Stimulated activated CD8-positive, alpha-beta memory T cell treated with anti-CD3 and anti-CD28 coated beads, Interleukin-15, amount 100 ng/mL, for 4 hours (primary cell): ENCODE results near the gene AP3B1.
"Not testable (repeated sequence)": the region's sequence is repeated elsewhere in the genome, so short reads cannot be mapped to it uniquely, and the experiment has no call there.

Source experiments
- DNase-seq, 2 donors: peaks; one replicate each; pipeline ENCODE4 v3.0.0-alpha.2; 2020; ENCODE audit warnings: low read depth in 2 of 2

AP3B1 gene

GRCh38 chr5:78070691-78071090, 223.8 kb downstream of the AP3B1 start:
- DNase-seq = not testable (repeated sequence)

GRCh38 chr5:78067581-78067980, 226.9 kb downstream of the AP3B1 start:
- DNase-seq = not testable (repeated sequence)

- not testable (repeated sequence) for DNase-seq
These were observed 227.8 kb downstream of the AP3B1 start for GRCh38 chr5:78066722-78067121.

- no peak for DNase-seq
These were observed 228.8 kb downstream of the AP3B1 start for GRCh38 chr5:78065663-78066062.

GRCh38 chr5:78064941-78065472, 229.5 kb downstream of the AP3B1 start:
- no peak for DNase-seq

- DNase-seq = no peak
These were observed 231.0 kb downstream of the AP3B1 start for GRCh38 chr5:78063495-78063894.

- no peak for DNase-seq
These were observed 231.9 kb downstream of the AP3B1 start for GRCh38 chr5:78062645-78063044.

GRCh38 chr5:78060421-78060820, 234.1 kb downstream of the AP3B1 start:
- DNase-seq = no peak

- no peak for DNase-seq
These were observed 235.9 kb downstream of the AP3B1 start for GRCh38 chr5:78058625-78059024.

- DNase-seq = no peak
These were observed 237.5 kb downstream of the AP3B1 start for GRCh38 chr5:78056901-78057514.

- no peak for DNase-seq
These were observed 238.4 kb downstream of the AP3B1 start for GRCh38 chr5:78056053-78056452.

GRCh38 chr5:78050888-78051287, 243.6 kb downstream of the AP3B1 start:
- no peak for DNase-seq

GRCh38 chr5:78046823-78047222, 247.7 kb downstream of the AP3B1 start:
- DNase-seq = not testable (repeated sequence)

- DNase-seq = no peak
These were observed 248.5 kb downstream of the AP3B1 start for GRCh38 chr5:78046006-78046405.

- DNase-seq = no peak
These were observed 252.7 kb downstream of the AP3B1 start for GRCh38 chr5:78041805-78042204.

- DNase-seq = no peak
These were observed 269.0 kb downstream of the AP3B1 start for GRCh38 chr5:78025540-78025939.

- no peak for DNase-seq
These were observed 274.8 kb downstream of the AP3B1 start for GRCh38 chr5:78019744-78020143.

- no peak for DNase-seq
These were observed 277.5 kb downstream of the AP3B1 start for GRCh38 chr5:78016863-78017529.

GRCh38 chr5:78009937-78010527, 284.5 kb downstream of the AP3B1 start:
- no peak for DNase-seq

- no peak for DNase-seq
These were observed 286.0 kb downstream of the AP3B1 start for GRCh38 chr5:78008356-78008967.

- DNase-seq = no peak
These were observed 287.3 kb downstream of the AP3B1 start for GRCh38 chr5:78007233-78007632.

- no peak for DNase-seq
These were observed 288.0 kb downstream of the AP3B1 start for GRCh38 chr5:78006449-78006848.
